Transverse colon (tissue), 4 donors: Measurements from ENCODE around the gene PGM2. TPM values are rescaled to one million over a fixed set of nuclear protein-coding genes. Genes with fewer than 3 reads are reported as not detected.
A peak's percentile ranks its signal among the peaks of the same experiment; 100 is the strongest.
"Not testable (repeated sequence)": the region's sequence is repeated elsewhere in the genome, so short reads cannot be mapped to it uniquely, and the experiment has no call there.

Experiments used
- DNase-seq: peaks from one replicate; pipeline ENCODE4 v3.0.0-alpha.2; 2019
- H3K27ac ChIP-seq, 4 donors: fragments of 200-600 bp; sonication (generic); 2 replicates each; pipeline ENCODE4 v1.5.1; 2016 to 2018; ENCODE audit warnings: inconsistent platforms in 4 of 4
- H3K27me3 ChIP-seq: fragments of 200-600 bp; sonication (generic); 2 replicates; pipeline ENCODE4 v1.5.1; 2017; ENCODE audit warnings: inconsistent platforms
- H3K36me3 ChIP-seq, 4 donors: fragments of 200-600 bp; sonication (generic); 2 replicates each; pipeline ENCODE4 v1.5.1; 2017 to 2019; ENCODE audit warnings: inconsistent platforms in 4 of 4
- H3K4me1 ChIP-seq, 4 donors: fragments of 200-600 bp; sonication (generic); 2 replicates each; pipeline ENCODE4 v1.5.1; 2017 to 2020; ENCODE audit warnings: inconsistent platforms in 4 of 4
- H3K4me3 ChIP-seq, 4 donors: fragments of 200-600 bp; sonication (generic); 1 replicate in 1 of 4; 2 replicates in 3 of 4; pipeline versions ENCODE4 v1.5.1 to v1.6.1; 2017 to 2019; ENCODE audit warnings: inconsistent platforms in 4 of 4
- H3K9me3 ChIP-seq, 2 donors: fragments of 200-600 bp; sonication (generic); 2 replicates each; pipeline ENCODE4 v1.5.1; 2017 to 2019; ENCODE audit warnings: inconsistent platforms in 2 of 2
- EP300 ChIP-seq: sonication (generic); formaldehyde crosslinking; IDR thresholded peaks from one replicate; pipeline ENCODE4 v1.6.1; 2017; ENCODE audit warnings: antibody characterized with exemption, low read depth
- POLR2A ChIP-seq: fragments of 450-650 bp; IDR thresholded peaks from one replicate; pipeline ENCODE4 v1.6.1; 2016; ENCODE audit warnings: antibody characterized with exemption, mild to moderate bottlenecking, moderate library complexity
- POLR2AphosphoS5 ChIP-seq, 3 donors: sonication (generic); formaldehyde crosslinking; IDR thresholded peaks; one replicate each; pipeline ENCODE4 v1.6.1; 2016; ENCODE audit warnings: antibody characterized with exemption in 3 of 3
- WGBS, 2 donors: methylation state at CpG; one replicate each; pipeline ENCODE4 v1.1.5; 2018; ENCODE audit warnings: low coverage in 1 of 2; 5-methylcytosine and 5-hydroxymethylcytosine counted together
- in situ Hi-C, 4 donors: fragments of 200-750 bp; cut with MboI; loops; one replicate each; pipeline versions ENCODE4 v1.15.0 to v1.15.1; 2017; ENCODE audit warnings: low sequenced_read_pairs in 3 of 4, low pct_ligation_motif_present in 1 of 4, low pct_unique_long_range_greater_than_20kb in 1 of 4
- intact Hi-C: fragments of 100-400 bp; cut with DNase I; formaldehyde crosslinking; loops from one replicate; pipeline ENCODE4 v1.15.1; 2023; ENCODE audit warnings: low total_unique reads
- total RNA-seq, 4 donors: library from RNA; depleted of rRNA; stranded (reverse); fragments of >200 nt; gene quantifications; one replicate each; pipeline ENCODE4 v1.1.0, GENCODE V29; 2016
- TF ChIP-seq, protein P1 (sequence below), 5 experiments: fragments of 200-600 bp in 3 of 5; fragments of 450-650 bp in 2 of 5; sonication (generic) in 3 of 5; IDR thresholded peaks; 1 replicate in 2 of 5; 2 replicates in 3 of 5; pipeline ENCODE4 v1.5.1; 2016 to 2017; ENCODE audit warnings: antibody characterized with exemption in 5 of 5, inconsistent platforms in 3 of 5, mild to moderate bottlenecking in 2 of 5, moderate library complexity in 1 of 5

The PGM2 gene
- total RNA-seq: 10 to 100 TPM in 2 of 4 donors, 1 to 10 TPM in 2; 5.8 to 21.0 (median 14.7) TPM

DNA sequence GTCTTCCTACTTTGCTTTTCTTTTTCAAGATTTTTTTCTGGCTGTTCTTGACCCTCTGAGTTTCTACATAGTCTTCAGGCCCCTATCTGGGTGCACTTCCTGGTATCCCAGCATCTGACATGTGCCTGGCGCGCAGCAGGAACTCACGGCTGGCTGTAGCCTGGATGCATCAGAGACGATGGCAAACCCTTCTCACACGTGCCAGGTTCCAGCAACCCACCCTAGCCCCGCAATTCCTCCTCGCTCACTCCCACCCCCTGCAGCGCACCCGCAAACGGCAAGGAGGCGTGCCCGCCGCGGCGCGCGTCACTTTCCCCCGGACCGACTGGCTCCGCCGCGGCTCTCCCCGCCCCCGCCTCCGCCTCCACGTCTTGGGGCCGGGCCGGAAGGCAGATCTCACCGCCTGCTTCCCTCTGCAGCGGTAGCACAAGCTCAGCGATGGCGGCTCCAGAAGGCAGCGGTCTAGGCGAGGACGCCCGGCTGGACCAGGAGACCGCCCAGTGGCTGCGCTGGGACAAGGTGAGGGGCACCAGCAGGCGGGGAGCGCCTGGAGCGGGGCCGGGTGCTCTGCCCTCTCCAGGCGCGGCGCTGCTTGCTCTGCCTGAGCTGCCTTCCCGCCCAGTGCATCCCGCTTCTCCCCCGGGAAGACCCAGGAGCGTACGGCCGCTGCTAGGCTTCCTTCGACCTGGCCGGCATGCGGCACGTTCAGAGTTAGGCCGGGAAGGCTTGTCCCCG is at the start of gene PGM2:
Gene PGM2, plus strand, starts transcription at position 392 of the 735 bp plus-strand sequence. Its CDS starts 47 bp downstream, at position 439.
- TF ChIP-seq, protein P1, sequence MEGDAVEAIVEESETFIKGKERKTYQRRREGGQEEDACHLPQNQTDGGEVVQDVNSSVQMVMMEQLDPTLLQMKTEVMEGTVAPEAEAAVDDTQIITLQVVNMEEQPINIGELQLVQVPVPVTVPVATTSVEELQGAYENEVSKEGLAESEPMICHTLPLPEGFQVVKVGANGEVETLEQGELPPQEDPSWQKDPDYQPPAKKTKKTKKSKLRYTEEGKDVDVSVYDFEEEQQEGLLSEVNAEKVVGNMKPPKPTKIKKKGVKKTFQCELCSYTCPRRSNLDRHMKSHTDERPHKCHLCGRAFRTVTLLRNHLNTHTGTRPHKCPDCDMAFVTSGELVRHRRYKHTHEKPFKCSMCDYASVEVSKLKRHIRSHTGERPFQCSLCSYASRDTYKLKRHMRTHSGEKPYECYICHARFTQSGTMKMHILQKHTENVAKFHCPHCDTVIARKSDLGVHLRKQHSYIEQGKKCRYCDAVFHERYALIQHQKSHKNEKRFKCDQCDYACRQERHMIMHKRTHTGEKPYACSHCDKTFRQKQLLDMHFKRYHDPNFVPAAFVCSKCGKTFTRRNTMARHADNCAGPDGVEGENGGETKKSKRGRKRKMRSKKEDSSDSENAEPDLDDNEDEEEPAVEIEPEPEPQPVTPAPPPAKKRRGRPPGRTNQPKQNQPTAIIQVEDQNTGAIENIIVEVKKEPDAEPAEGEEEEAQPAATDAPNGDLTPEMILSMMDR (IDR thresholded peaks at IDR 0.05): peak in 2 of 5 experiments; percentile 10 to 17
- TF ChIP-seq POLR2A: peak; percentile 91
- peak; percentile 96 to 98 (median 97) for TF ChIP-seq POLR2AphosphoS5 (IDR thresholded peaks at IDR 0.05)
- no peak for TF ChIP-seq EP300
- intact Hi-C loops: loop anchor here (5.0 to 10.0 kb wide), 2 partner anchors 66 to 208 kb away; partner anchors contain the start of gene TBC1D1
- H3K4me3 ChIP-seq: peak within 1 kb of the TSS; percentile 67 to 81 (median 74)

GRCh38 chr4:37779896-37780295 is 46.6 kb upstream of the PGM2 start:
- in situ Hi-C loops (loop anchor here in 1 of 4 donors (10.0 kb wide), 1 partner anchor 175 kb away; no protein-coding TSS in a partner anchor), intact Hi-C loops (no loop called here)

More for the DNA sequence above, at the start of gene PGM2:
- WGBS, 2 donors: 1% methylated on average over 37 of the region's 57 CpGs; no CpG with 5 or more reads in 1 of the 2 donors
- H3K4me1 ChIP-seq: peaks cover 13 to 26% (median 21%) of the 10 kb centered on the region in 4 donors
- H3K36me3 ChIP-seq: peaks cover 0 to 8% (median 0%) of the 10 kb centered on the region in 4 donors
- in situ Hi-C loops: no loop called here
- peak; percentile 92 for DNase-seq
- no peaks in the 10 kb centered on the region for H3K9me3 ChIP-seq
- H3K27me3 ChIP-seq: no peaks in the 10 kb centered on the region
- H3K27ac ChIP-seq: peak within 1 kb of the TSS; percentile 85 to 90 (median 88)

GRCh38 chr4:37780444-37781130 is 45.9 kb upstream of the PGM2 start:
- no peaks in the 10 kb centered on the region for H3K9me3 ChIP-seq
- H3K4me3 ChIP-seq: no peak overlapping the region
- WGBS, 2 donors: 0 to 45% methylated on average over 2 to 4 of the region's 4 CpGs
- TF ChIP-seq POLR2A: no peak
- no peak for TF ChIP-seq EP300
- TF ChIP-seq, protein P1 (IDR thresholded peaks at IDR 0.05): no peak
- TF ChIP-seq POLR2AphosphoS5 (IDR thresholded peaks at IDR 0.05): no peak
- in situ Hi-C loops: no loop called here
- DNase-seq: peak; percentile 39
- no peaks in the 10 kb centered on the region for H3K4me1 ChIP-seq
- intact Hi-C loops: no loop called here
- no peaks in the 10 kb centered on the region for H3K36me3 ChIP-seq
- H3K27me3 ChIP-seq: no peaks in the 10 kb centered on the region
- H3K27ac ChIP-seq: no peak overlapping the region

More at GRCh38 chr4:37779896-37780295, 46.6 kb upstream of the PGM2 start:
- Histone ChIP-seq H3K27ac (no peak overlapping the region), H3K4me3 (no peak overlapping the region), H3K4me1 (no peaks in the 10 kb centered on the region), H3K36me3 (no peaks in the 10 kb centered on the region), H3K27me3 (no peaks in the 10 kb centered on the region), H3K9me3 (no peaks in the 10 kb centered on the region)
- no peak for DNase-seq
- TF ChIP-seq, protein P1 (IDR thresholded peaks at IDR 0.05): no peak
- no peak for TF ChIP-seq POLR2AphosphoS5 (IDR thresholded peaks at IDR 0.05)

GRCh38 chr4:37781131-37781455 is 45.4 kb upstream of the PGM2 start:
- H3K27ac ChIP-seq: no peak overlapping the region
- no peak overlapping the region for H3K4me3 ChIP-seq
- no peaks in the 10 kb centered on the region for H3K4me1 ChIP-seq
- H3K9me3 ChIP-seq: no peaks in the 10 kb centered on the region
- H3K27me3 ChIP-seq: no peaks in the 10 kb centered on the region
- in situ Hi-C loops (no loop called here), intact Hi-C loops (no loop called here)
- no peak for TF ChIP-seq EP300
- TF ChIP-seq, protein P1 (IDR thresholded peaks at IDR 0.05): no peak
- no peak for TF ChIP-seq POLR2A
- TF ChIP-seq POLR2AphosphoS5 (IDR thresholded peaks at IDR 0.05): no peak
- WGBS, 2 donors: 47 to 48% methylated on average over 2 of the region's 2 CpGs
- DNase-seq: no peak
- H3K36me3 ChIP-seq: no peaks in the 10 kb centered on the region

GRCh38 chr4:37786267-37786666 is 40.2 kb upstream of the PGM2 start:
- H3K36me3 ChIP-seq, H3K9me3 ChIP-seq, intact Hi-C loops, H3K27me3 ChIP-seq, H3K4me1 ChIP-seq, DNase-seq, H3K4me3 ChIP-seq, H3K27ac ChIP-seq: not testable (repeated sequence)
- 80 to 84% methylated on average over 1 to 2 of the region's 2 CpGs for WGBS, 2 donors
- in situ Hi-C loops: loop anchor here in 1 of 4 donors (5.0 kb wide), 1 partner anchor 184 kb away; no protein-coding TSS in a partner anchor

DNA sequence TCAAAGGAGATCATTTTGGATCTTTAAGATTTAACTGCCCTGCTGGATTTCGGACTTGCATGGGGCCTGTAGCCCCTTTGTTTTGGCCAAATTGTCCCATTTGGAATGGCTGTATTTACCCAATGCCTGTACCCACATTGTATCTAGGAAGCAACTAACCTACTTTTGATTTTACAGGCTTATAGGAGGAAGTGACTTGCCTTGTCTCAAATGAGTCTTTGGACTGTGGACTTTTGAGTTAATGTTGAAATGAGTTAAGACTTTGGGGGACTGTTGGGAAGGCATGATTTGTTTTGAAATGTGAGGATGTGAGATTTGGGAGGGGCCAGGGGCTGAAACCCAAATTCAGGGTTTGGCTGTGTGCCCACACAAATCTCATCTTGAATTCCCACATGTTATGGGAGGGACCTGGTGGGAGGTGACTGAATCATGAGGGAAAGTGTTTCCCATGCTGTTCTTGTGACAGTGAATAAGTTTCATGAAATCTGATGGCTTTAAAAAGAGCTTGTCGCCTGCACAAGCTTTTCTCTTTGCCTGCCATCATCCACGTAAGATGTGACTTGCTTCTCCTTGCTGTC is 38.5 kb upstream of the PGM2 start:
- H3K36me3 ChIP-seq, intact Hi-C loops, H3K4me3 ChIP-seq, H3K27me3 ChIP-seq, H3K9me3 ChIP-seq, DNase-seq, H3K4me1 ChIP-seq, H3K27ac ChIP-seq: not testable (repeated sequence)
- in situ Hi-C loops: loop anchor here in 1 of 4 donors (5.0 kb wide), 1 partner anchor 186 kb away; no protein-coding TSS in a partner anchor
- 81 to 85% methylated on average over 2 to 3 of the region's 3 CpGs for WGBS, 2 donors
